GM19324 (cell line): Measurements from ENCODE around the gene KLHL18.
"Not testable (repeated sequence)": the region's sequence is repeated elsewhere in the genome, so short reads cannot be mapped to it uniquely, and the experiment has no call there.

Experiments used
- ATAC-seq: cut with Tn5 transposase; IDR thresholded peaks from one replicate; pipeline ENCODE4 v1.9.1; 2021; ENCODE audit warnings: mild to moderate bottlenecking, moderate library complexity; ENCODE audit not compliant: unreplicated experiment, low FRiP score

The KLHL18 gene

GRCh38 chr3:47348411-47349154 is 65.8 kb downstream of the KLHL18 start:
- no peak for ATAC-seq

GRCh38 chr3:47355010-47355409 is 72.3 kb downstream of the KLHL18 start:
- no peak for ATAC-seq

- no peak for ATAC-seq
Measured at GRCh38 chr3:47356201-47356600, 73.5 kb downstream of the KLHL18 start.

- ATAC-seq: no peak
Measured at GRCh38 chr3:47359323-47359722, 76.6 kb downstream of the KLHL18 start.

- ATAC-seq: not testable (repeated sequence)
Measured at GRCh38 chr3:47360110-47360517, 77.4 kb downstream of the KLHL18 start.

DNA sequence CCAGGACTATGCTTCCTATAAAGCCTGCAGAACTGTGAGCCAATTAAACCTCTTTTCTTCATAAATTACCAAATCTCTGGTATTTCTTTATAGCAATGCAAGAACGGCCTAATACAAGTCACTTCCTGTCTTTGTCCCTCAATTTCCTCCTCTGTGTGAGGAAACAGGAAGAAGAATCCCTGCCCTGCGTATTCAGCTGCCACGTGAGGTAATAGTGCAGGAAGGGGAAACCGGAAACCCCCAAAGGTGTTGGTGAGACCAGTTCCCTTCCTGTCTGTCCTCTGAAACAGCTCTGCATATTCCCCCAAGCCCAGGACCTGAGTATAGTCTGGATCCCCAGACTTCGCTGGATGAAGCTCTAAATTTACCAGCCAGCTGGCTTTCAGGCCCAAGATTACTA is 80.0 kb downstream of the KLHL18 start:
- no peak for ATAC-seq

DNA sequence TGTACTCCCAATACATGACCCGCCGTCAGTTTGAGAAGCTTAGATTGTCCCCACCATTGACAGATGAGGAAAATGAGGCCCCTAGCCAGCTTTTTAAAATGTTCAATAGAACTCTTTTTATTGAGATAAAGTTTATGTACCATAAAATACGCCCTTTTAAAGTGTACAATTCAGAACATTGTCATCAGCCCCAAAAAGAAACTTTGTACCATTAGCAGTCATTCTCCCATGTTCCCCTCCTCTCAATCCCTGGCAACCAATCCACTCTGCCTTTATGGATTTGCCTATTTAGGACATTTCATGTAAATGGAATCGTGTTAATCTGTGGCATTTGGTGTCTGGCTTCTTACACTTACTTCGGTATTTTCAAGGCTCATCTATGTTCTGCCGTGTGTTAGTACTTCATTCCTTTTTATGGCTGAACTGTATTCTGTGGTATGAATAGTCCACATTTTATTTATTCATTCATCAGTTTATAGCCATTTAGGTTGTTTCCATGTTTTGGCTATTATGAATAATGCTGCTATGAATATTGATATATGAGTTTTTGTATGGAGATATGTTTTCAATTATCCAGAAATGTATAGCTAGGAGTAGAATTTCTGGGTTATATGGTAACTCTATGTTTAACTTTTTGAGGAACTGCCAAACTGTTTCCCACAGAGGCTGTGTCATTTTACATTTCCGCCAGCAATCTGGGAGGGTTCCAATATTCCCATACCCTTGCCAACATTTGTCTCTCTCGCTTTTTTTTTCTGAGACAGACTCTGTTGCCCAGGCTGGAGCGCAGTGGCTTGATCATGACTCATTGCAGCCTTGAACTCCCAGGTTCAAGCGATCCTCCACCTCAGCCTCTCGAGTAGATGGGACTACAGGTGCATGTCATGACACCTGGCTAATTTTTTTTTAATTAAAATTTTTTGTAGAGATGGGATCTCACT is 82.7 kb downstream of the KLHL18 start:
- no peak for ATAC-seq

DNA sequence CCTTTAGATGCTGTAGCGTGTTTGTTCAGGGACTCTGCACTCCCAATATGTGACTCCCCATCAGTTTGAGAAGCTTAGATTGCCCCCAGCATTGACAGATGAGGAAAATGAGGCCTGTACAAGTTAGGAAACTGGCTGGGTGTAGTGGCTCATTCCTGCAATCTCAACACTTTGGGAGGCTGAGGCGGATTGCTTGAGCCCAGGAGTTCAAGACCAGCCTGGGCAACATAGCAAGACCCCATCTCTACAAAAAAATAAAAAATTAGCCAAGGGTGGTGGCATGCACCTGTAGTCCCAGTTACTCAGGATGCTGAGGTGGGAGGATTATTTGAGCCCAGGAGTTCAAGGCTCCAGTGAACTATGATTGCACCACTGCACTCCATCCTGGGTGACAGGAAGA is 84.1 kb downstream of the KLHL18 start:
- ATAC-seq: no peak

DNA sequence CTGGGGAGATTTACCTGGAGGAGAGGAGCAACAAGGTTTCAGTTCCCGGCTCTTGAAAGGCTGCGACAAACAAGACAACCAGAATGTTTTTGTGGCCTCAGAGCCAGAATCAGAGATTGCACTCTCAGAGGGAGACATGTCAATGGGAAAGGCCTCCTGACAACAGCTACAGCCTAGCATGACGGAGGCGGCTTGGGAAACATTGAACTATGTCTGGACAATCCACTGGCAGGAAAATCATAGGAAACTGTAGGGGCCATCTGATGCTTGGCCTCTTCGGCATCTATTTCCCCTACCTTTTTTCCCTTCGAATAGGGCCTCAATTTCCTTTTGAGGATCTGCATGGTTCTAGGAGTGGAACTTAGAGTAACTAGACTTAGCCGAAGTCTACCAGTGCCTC is 84.9 kb downstream of the KLHL18 start:
- ATAC-seq: no peak

- ATAC-seq: not testable (repeated sequence)
Measured at GRCh38 chr3:47370020-47370419, 87.3 kb downstream of the KLHL18 start.

GRCh38 chr3:47370887-47371697 is 88.3 kb downstream of the KLHL18 start:
- no peak for ATAC-seq

DNA sequence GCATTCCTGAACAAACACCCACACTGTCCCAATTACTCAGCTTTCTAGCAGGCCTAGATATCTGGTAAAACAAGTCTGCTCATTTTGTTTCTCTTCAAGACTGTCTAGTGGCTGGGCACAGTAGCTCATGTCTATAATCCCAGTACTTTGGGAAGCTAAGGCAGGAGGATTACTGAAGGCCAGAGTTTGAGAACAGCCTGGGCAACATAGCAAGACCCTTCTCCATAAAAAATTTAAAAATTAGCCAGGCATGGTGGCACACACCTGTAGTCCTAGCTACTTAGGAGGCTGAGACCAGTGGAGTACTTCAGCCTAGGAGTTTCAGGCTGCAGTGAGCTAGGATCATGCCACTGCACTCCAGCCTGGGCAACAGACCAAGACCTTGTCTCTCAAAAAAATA is 91.8 kb downstream of the KLHL18 start:
- ATAC-seq: no peak

DNA sequence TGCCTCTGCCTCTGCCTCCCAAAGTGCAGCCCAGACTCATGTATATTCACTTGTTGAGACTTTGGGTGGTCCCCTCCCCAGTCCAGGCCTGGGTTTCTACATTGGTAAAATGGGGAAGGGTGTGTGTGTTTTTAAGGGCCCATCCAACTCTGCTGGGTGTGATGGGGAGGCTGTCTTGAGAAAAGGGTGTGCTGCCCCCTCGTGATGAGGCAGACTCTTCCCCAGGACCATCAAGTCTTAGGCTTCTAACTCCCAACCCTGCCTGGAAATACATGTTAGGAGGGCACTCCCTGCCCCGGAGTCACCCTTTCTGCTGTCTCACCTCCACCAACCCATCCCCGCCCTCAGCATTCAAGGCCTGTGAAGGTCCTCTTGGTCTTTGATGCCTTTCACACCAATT is 93.6 kb downstream of the KLHL18 start:
- ATAC-seq: no peak

DNA sequence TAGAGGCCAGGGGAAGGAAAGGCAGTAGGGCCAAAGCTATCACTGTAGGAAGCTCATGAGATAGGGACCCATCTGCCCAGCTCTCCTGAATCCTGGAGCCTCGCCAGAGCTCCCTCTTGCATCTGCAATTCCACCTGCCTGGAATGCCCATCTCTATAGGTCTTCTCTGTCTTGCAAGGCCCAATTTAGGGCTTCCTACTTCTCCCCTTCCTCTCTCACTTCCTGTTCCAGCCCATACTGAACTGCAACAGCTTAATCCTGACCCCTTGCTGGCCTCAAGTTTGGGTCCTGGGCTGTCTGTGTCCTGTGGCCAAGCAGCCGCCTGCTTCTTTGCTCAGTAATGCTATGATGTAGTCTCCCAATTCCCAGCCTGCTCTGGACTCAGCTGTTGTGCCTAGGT is 94.4 kb downstream of the KLHL18 start:
- ATAC-seq: no peak

- ATAC-seq: no peak
Measured at GRCh38 chr3:47378869-47379268, 96.1 kb downstream of the KLHL18 start.

DNA sequence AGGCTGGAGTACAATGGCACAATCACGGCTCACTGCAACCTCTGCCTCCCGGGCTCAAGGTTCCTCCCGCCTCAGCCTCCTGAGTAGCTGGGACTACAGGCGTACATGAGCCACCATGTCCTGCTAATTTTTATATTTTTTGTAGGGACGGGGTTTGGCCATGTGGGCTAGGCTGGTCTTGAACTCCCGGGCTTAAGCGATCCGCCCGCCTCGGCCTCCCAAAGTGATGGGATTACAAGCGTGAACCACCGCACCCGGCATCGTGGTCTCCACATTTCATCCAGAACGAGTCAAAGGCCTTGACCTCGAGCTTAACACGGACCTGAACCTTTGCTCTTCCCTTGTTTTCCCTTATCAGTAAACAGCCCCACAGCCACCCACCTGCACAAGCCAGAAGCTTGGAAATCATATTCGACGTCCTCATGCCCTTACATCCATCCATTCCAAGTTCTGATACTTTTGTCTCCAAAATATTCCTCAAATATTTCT is 96.7 kb downstream of the KLHL18 start:
- ATAC-seq: no peak

DNA sequence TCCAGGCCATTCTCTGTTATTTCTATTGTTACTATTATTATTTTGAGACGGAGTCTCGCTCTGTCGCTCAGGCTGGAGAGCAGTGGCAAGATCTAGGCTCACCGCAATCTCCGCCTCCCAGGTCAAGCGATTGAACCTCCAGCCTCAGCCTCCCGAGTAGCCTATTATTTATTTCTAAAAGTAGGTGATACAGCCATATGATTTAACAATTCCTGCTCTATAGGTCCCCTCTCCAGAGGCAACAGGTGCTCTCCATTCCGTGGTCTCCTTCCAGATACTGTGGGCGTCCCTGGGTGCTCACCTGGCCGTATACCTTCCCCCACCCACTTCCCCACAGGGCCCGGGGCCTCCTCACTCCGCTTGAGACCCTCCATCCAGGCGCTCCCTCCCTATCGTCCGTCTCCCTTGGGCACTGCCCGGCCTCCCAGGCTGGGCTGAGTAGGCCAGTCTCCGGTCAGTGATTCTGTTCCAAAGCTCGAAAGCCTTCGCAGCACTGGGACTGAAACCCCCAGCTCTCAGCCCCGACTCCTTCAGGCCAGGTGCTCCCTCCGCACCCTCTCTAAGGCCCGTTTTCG is 97.4 kb downstream of the KLHL18 start:
- no peak for ATAC-seq

DNA sequence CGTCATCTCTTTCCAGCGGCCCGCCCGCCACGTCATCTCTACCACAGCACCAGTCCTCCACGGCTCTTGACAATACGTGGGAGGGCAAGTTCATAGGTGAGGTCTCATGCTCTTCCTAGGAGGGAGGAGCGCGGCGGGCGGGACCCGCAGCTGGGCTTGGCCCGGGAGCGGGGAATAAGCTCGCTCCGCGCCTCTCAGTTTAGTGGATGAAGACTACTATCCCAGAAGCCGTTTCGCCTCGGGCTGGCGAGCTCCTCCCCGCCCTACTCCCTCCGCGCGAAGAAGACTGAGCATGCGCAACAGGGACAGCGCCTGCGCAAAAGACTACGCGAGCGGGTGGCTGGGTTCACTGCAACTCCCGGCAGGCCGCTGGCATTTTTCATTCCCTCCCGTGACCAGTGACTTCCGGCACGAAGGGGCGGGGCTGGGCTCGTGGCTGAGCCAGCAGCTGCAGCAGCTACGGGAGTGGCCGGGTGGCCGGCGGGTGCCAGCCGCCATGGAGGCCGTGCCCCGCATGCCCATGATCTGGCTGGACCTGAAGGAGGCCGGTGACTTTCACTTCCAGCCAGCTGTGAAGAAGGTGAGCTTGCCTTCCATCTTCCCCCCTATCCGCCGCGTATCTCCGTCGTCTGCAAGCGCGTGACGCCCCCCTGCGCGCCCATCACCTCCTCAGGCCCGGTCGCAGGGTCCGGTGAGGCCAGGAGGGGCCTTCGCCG is 98.0 kb downstream of the KLHL18 start, which contains the start of gene PTPN23:
Gene PTPN23 (plus strand): TSS at position 421 of the 716 bp plus-strand sequence. CDS start 76 bp downstream, at position 497.
- ATAC-seq: peak; percentile 88

- peak; percentile 62 for ATAC-seq
Measured at GRCh38 chr3:47381317-47382157, 98.8 kb downstream of the KLHL18 start.
